WTC11 (cell line): ENCODE measurements around the gene CYP46A1. TPM values are rescaled to one million over a fixed set of nuclear protein-coding genes. Genes with fewer than 3 reads are reported as not detected.

Experiments used
- ATAC-seq: fragments of 200-7000 bp; cut with Tn5 transposase; 2 replicates; pipeline ENCODE4 v1.10.0; 2021; ENCODE audit warnings: mild to moderate bottlenecking, moderate library complexity
- CTCF ChIA-PET: fragments of 300-600 bp; sonication (Branson Sonifier 250); formaldehyde crosslinking; loops from one replicate; lab custom pipeline; 2021; ENCODE audit warnings: antibody characterized with exemption; lab: Charles Lee
- POLR2A ChIA-PET: fragments of 350-600 bp; sonication (Branson Sonifier 250); formaldehyde crosslinking; loops from one replicate; lab custom pipeline; 2021; ENCODE audit warnings: antibody characterized with exemption; lab: Charles Lee
- DNase-seq: peaks from one replicate; pipeline ENCODE4 v3.0.0; 2021; ENCODE audit warnings: low spot score
- H3K27ac Mint-ChIP-seq: 2 replicates; pipeline ENCODE4 v1.8.0; 2021; ENCODE audit warnings: mixed read lengths
- H3K27me3 Mint-ChIP-seq: 2 replicates; pipeline ENCODE4 v1.8.0; 2021; ENCODE audit warnings: low read depth, mild to moderate bottlenecking, moderate library complexity, mixed read lengths
- H3K36me3 Mint-ChIP-seq: 2 replicates; pipeline ENCODE4 v1.8.0; 2021; ENCODE audit warnings: mixed read lengths
- H3K4me1 Mint-ChIP-seq: 2 replicates; pipeline ENCODE4 v1.8.0; 2022; ENCODE audit warnings: mixed read lengths
- H3K4me3 Mint-ChIP-seq: 2 replicates; pipeline ENCODE4 v1.8.0; 2021; ENCODE audit warnings: mild to moderate bottlenecking, moderate library complexity, mixed read lengths
- H3K9me3 Mint-ChIP-seq: 2 replicates; pipeline ENCODE4 v1.8.0; 2021; ENCODE audit warnings: mixed read lengths
- AFF4 ChIP-seq: sonication (generic); formaldehyde crosslinking; IDR thresholded peaks from 2 replicates; pipeline ENCODE4 v1.8.1; 2023; ENCODE audit warnings: mild to moderate bottlenecking, missing genetic modification reagents, borderline replicate concordance
- EMX1 ChIP-seq: fragments of 250-450 bp; sonication (Bioruptor Pico); IDR thresholded peaks from 2 replicates; pipeline ENCODE4 v1.8.0; 2021; ENCODE audit warnings: mild to moderate bottlenecking
- NFE2L1 ChIP-seq: sonication (generic); formaldehyde crosslinking; IDR thresholded peaks from 2 replicates; pipeline ENCODE4 v1.8.1; 2023; ENCODE audit warnings: missing genetic modification reagents
- NFYB ChIP-seq: sonication (generic); formaldehyde crosslinking; conservative IDR thresholded peaks from 2 replicates; pipeline ENCODE4 v1.8.0; 2022; ENCODE audit warnings: low read depth, missing genetic modification reagents
- OVOL2 ChIP-seq: fragments of 250-450 bp; sonication (Bioruptor Pico); IDR thresholded peaks from 2 replicates; pipeline ENCODE4 v1.9.0; 2021; ENCODE audit warnings: mild to moderate bottlenecking, borderline replicate concordance
- SMAD4 ChIP-seq: sonication (generic); formaldehyde crosslinking; IDR thresholded peaks from 2 replicates; pipeline ENCODE4 v1.8.0; 2022; ENCODE audit warnings: mild to moderate bottlenecking, missing genetic modification reagents
- ZBTB43 ChIP-seq: sonication (generic); formaldehyde crosslinking; IDR thresholded peaks from 2 replicates; pipeline ENCODE4 v1.8.1; 2023; ENCODE audit warnings: mild to moderate bottlenecking, missing genetic modification reagents
- ZNF232 ChIP-seq: sonication (generic); formaldehyde crosslinking; IDR thresholded peaks from 2 replicates; pipeline ENCODE4 v1.8.0; 2022; ENCODE audit warnings: mild to moderate bottlenecking, missing genetic modification reagents
- ZNF317 ChIP-seq: sonication (generic); formaldehyde crosslinking; IDR thresholded peaks from 2 replicates; pipeline ENCODE4 v1.8.1; 2023; ENCODE audit warnings: low read depth, mild to moderate bottlenecking, moderate library complexity, missing genetic modification reagents, borderline replicate concordance
- ZNF396 ChIP-seq: fragments of 250-450 bp; sonication (Bioruptor Pico); IDR thresholded peaks from 2 replicates; pipeline ENCODE4 v1.8.0; 2021; ENCODE audit warnings: mild to moderate bottlenecking, moderate library complexity, borderline replicate concordance
- total RNA-seq: library from RNA; stranded (reverse); gene quantifications from 3 replicates; pipeline ENCODE4 v1.2.3, GENCODE V29; 2021
- TF ChIP-seq, protein P1 (sequence below): sonication (generic); formaldehyde crosslinking; IDR thresholded peaks from 2 replicates; pipeline ENCODE4 v1.8.0; 2023; ENCODE audit warnings: mild to moderate bottlenecking, missing genetic modification reagents
- TF ChIP-seq, protein P2 (sequence below): fragments of 250-450 bp; sonication (Bioruptor Pico); IDR thresholded peaks from 2 replicates; pipeline ENCODE4 v1.9.0; 2021; ENCODE audit warnings: mild to moderate bottlenecking, borderline replicate concordance
- TF ChIP-seq, protein P3 (sequence below): sonication (generic); formaldehyde crosslinking; IDR thresholded peaks from 2 replicates; pipeline ENCODE4 v1.8.0; 2022; ENCODE audit warnings: mild to moderate bottlenecking, missing genetic modification reagents

The CYP46A1 gene
- total RNA-seq, 1 experiment from 2014 or later: 0.77 TPM

- TF ChIP-seq NFYB (no peak), OVOL2 (no peak)
- TF ChIP-seq, protein P1, sequence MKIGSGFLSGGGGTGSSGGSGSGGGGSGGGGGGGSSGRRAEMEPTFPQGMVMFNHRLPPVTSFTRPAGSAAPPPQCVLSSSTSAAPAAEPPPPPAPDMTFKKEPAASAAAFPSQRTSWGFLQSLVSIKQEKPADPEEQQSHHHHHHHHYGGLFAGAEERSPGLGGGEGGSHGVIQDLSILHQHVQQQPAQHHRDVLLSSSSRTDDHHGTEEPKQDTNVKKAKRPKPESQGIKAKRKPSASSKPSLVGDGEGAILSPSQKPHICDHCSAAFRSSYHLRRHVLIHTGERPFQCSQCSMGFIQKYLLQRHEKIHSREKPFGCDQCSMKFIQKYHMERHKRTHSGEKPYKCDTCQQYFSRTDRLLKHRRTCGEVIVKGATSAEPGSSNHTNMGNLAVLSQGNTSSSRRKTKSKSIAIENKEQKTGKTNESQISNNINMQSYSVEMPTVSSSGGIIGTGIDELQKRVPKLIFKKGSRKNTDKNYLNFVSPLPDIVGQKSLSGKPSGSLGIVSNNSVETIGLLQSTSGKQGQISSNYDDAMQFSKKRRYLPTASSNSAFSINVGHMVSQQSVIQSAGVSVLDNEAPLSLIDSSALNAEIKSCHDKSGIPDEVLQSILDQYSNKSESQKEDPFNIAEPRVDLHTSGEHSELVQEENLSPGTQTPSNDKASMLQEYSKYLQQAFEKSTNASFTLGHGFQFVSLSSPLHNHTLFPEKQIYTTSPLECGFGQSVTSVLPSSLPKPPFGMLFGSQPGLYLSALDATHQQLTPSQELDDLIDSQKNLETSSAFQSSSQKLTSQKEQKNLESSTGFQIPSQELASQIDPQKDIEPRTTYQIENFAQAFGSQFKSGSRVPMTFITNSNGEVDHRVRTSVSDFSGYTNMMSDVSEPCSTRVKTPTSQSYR (CRISPR knock-in tag): no peak
- TF ChIP-seq, protein P2, sequence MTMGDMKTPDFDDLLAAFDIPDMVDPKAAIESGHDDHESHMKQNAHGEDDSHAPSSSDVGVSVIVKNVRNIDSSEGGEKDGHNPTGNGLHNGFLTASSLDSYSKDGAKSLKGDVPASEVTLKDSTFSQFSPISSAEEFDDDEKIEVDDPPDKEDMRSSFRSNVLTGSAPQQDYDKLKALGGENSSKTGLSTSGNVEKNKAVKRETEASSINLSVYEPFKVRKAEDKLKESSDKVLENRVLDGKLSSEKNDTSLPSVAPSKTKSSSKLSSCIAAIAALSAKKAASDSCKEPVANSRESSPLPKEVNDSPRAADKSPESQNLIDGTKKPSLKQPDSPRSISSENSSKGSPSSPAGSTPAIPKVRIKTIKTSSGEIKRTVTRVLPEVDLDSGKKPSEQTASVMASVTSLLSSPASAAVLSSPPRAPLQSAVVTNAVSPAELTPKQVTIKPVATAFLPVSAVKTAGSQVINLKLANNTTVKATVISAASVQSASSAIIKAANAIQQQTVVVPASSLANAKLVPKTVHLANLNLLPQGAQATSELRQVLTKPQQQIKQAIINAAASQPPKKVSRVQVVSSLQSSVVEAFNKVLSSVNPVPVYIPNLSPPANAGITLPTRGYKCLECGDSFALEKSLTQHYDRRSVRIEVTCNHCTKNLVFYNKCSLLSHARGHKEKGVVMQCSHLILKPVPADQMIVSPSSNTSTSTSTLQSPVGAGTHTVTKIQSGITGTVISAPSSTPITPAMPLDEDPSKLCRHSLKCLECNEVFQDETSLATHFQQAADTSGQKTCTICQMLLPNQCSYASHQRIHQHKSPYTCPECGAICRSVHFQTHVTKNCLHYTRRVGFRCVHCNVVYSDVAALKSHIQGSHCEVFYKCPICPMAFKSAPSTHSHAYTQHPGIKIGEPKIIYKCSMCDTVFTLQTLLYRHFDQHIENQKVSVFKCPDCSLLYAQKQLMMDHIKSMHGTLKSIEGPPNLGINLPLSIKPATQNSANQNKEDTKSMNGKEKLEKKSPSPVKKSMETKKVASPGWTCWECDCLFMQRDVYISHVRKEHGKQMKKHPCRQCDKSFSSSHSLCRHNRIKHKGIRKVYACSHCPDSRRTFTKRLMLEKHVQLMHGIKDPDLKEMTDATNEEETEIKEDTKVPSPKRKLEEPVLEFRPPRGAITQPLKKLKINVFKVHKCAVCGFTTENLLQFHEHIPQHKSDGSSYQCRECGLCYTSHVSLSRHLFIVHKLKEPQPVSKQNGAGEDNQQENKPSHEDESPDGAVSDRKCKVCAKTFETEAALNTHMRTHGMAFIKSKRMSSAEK (CRISPR knock-in tag): no peak
- TF ChIP-seq, protein P3, sequence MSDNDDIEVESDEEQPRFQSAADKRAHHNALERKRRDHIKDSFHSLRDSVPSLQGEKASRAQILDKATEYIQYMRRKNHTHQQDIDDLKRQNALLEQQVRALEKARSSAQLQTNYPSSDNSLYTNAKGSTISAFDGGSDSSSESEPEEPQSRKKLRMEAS (CRISPR knock-in tag): no peak
Observed at GRCh38 chr14:99758121-99758821, 74.2 kb downstream of the CYP46A1 start (continued).

- Mint-ChIP-seq H3K9me3 (peaks cover 5% of the 10 kb centered on the region), H3K36me3 (no peaks in the 10 kb centered on the region), H3K4me1 (peaks cover 24% of the 10 kb centered on the region), H3K27me3 (no peaks in the 10 kb centered on the region), H3K27ac (no peak overlapping the region), H3K4me3 (no peak overlapping the region)
- ChIA-PET CTCF (interaction anchor here (1.0 to 4.5 kb wide), 6 partner anchors 9 to 212 kb away, joined by 3 to 21 read pairs (median 4); no protein-coding TSS in a partner anchor), POLR2A (no interaction called here)
- no peak for DNase-seq
- peak; percentile 12; the same call in 1 of the 2 replicates for ATAC-seq
- no peak for TF ChIP-seq ZNF232
- no peak for TF ChIP-seq AFF4 (CRISPR knock-in tag)
- TF ChIP-seq NFE2L1 (CRISPR knock-in tag): no peak
- no peak for TF ChIP-seq SMAD4 (CRISPR knock-in tag)
- no peak for TF ChIP-seq ZNF396 (CRISPR knock-in tag)
- no peak for TF ChIP-seq ZBTB43 (CRISPR knock-in tag)
- TF ChIP-seq EMX1 (CRISPR knock-in tag): no peak
- no peak for TF ChIP-seq ZNF317 (CRISPR knock-in tag)
Observed at GRCh38 chr14:99758872-99759545, 74.9 kb downstream of the CYP46A1 start.
